CD4-positive, alpha-beta memory T cell (primary cell): Measurements from ENCODE around the gene EIF2D. TPM values are rescaled to one million over a fixed set of nuclear protein-coding genes. Genes with fewer than 3 reads are reported as not detected.
A peak's percentile ranks its signal among the peaks of the same experiment; 100 is the strongest.

ENCODE experiments used
- CTCF ChIA-PET: fragments of 350-600 bp; sonication (Branson Sonifier 250); formaldehyde crosslinking; loops from one replicate; lab custom pipeline; 2021; ENCODE audit warnings: inconsistent platforms; ENCODE audit not compliant: partially characterized antibody; lab: Charles Lee
- POLR2A ChIA-PET: fragments of 350-600 bp; sonication (Branson Sonifier 250); formaldehyde crosslinking; loops from one replicate; lab custom pipeline; 2021; ENCODE audit not compliant: partially characterized antibody; lab: Charles Lee
- DNase-seq, 5 donors: peaks; one replicate each; pipeline versions ENCODE4 v3.0.0 to v3.0.0-alpha.2; 2020 to 2022; ENCODE audit warnings: mixed read lengths in 1 of 5
- H3K27ac ChIP-seq: one replicate; pipeline ENCODE4 v1.7.0; 2013; ENCODE audit warnings: low read depth, low read length
- H3K27me3 ChIP-seq: 2 replicates; pipeline ENCODE4 v1.7.0; 2013; ENCODE audit warnings: mild to moderate bottlenecking, low read length, moderate library complexity; ENCODE audit not compliant: insufficient read depth
- H3K36me3 ChIP-seq: 2 replicates; pipeline ENCODE4 v1.7.0; 2013; ENCODE audit warnings: mild to moderate bottlenecking, low read length, moderate library complexity; ENCODE audit not compliant: insufficient read depth
- H3K4me1 ChIP-seq: 2 replicates; pipeline ENCODE4 v1.7.0; 2013; ENCODE audit warnings: mild to moderate bottlenecking, low read length, moderate library complexity; ENCODE audit not compliant: insufficient read depth
- H3K4me3 ChIP-seq, 2 donors: one replicate each; pipeline ENCODE4 v1.7.0; 2013; ENCODE audit warnings: low read length in 2 of 2, mild to moderate bottlenecking in 1 of 2
- H3K9me3 ChIP-seq, 2 donors: one replicate each; pipeline ENCODE4 v1.7.0; 2013; ENCODE audit warnings: low read length in 2 of 2, control low read depth in 1 of 2; ENCODE audit not compliant: control insufficient read depth in 1 of 2
- H3K27ac Mint-ChIP-seq, 7 donors: one replicate each; pipeline ENCODE4 v1.8.0; 2020 to 2021; ENCODE audit warnings: mixed read lengths in 7 of 7, mild to moderate bottlenecking in 6 of 7, inconsistent platforms in 3 of 7, moderate library complexity in 3 of 7
- H3K27me3 Mint-ChIP-seq, 2 donors: one replicate each; pipeline ENCODE4 v1.8.0; 2020 to 2021; ENCODE audit warnings: mixed read lengths in 2 of 2
- H3K36me3 Mint-ChIP-seq, 2 donors: one replicate each; pipeline ENCODE4 v1.8.0; 2020 to 2021; ENCODE audit warnings: mixed read lengths in 2 of 2, inconsistent platforms in 1 of 2, mild to moderate bottlenecking in 1 of 2
- H3K4me1 Mint-ChIP-seq, 4 donors: one replicate each; pipeline ENCODE4 v1.8.0; 2020 to 2021; ENCODE audit warnings: mixed read lengths in 4 of 4, mild to moderate bottlenecking in 1 of 4
- H3K4me3 Mint-ChIP-seq, 8 donors: one replicate each; pipeline ENCODE4 v1.8.0; 2020 to 2021; ENCODE audit warnings: mixed read lengths in 8 of 8, mild to moderate bottlenecking in 7 of 8, moderate library complexity in 6 of 8, inconsistent platforms in 3 of 8
- H3K9me3 Mint-ChIP-seq, 8 donors: one replicate each; pipeline ENCODE4 v1.8.0; 2020 to 2021; ENCODE audit warnings: mixed read lengths in 8 of 8, mild to moderate bottlenecking in 5 of 8, inconsistent platforms in 3 of 8, moderate library complexity in 1 of 8
- intact Hi-C: fragments of 100-400 bp; cut with micrococcal nuclease; formaldehyde crosslinking; loops from one replicate; pipeline ENCODE4 v1.15.1; 2023
- polyA plus RNA-seq, 2 donors: library from polyadenylated mRNA; unstranded; fragments of 300-500 nt; fragmentation: Illumina TruSeq; gene quantifications; one replicate each; pipeline ENCODE4 v1.2.3, GENCODE V29; 2021
- total RNA-seq, 2 experiments: library from RNA; stranded (reverse); gene quantifications; one replicate each; pipeline ENCODE4 v1.2.3, GENCODE V29; 2021

EIF2D gene
- total and polyA plus RNA-seq, 4 experiments from 2014 or later = 33.5 to 54.5 (median 46.2) TPM

GRCh38 chr1:206568779-206569352, 43.4 kb downstream of the EIF2D start:
- Histone ChIP-seq H3K36me3 (peaks cover 81% of the 10 kb centered on the region), H3K27me3 (no peaks in the 10 kb centered on the region), H3K9me3 (no peaks in the 10 kb centered on the region), H3K27ac (peak overlapping the region; percentile 53), H3K4me1 (peaks cover 100% of the 10 kb centered on the region), H3K4me3 (peak overlapping the region; percentile 21 to 23)
- Mint-ChIP-seq H3K36me3 (peaks cover 49 to 97% of the 10 kb centered on the region in 2 donors), H3K4me3 (peak overlapping the region; percentile 71 to 92 (median 82)), H3K27me3 (no peaks in the 10 kb centered on the region), H3K9me3 (no peaks in the 10 kb centered on the region), H3K4me1 (peaks cover 82 to 100% (median 97%) of the 10 kb centered on the region in 4 donors), H3K27ac (peak overlapping the region; percentile 65 to 93 (median 88))
- intact Hi-C loops = loop anchor here (2.0 kb wide), 1 partner anchor 14 kb away; no protein-coding TSS in a partner anchor
- CTCF ChIA-PET = interaction anchor here (1.4 to 8.8 kb wide), 4 partner anchors 11 to 89 kb away, joined by 4 to 132 read pairs (median 64); no protein-coding TSS in a partner anchor
- POLR2A ChIA-PET = interaction anchor here (9.2 to 21.6 kb wide), 2 partner anchors 11 to 13 kb away, joined by 185 to 786 read pairs; no protein-coding TSS in a partner anchor
- peak in 3 of 5 donors; percentile 29 to 73 (median 29) for DNase-seq

- Histone ChIP-seq H3K4me1 (peaks cover 100% of the 10 kb centered on the region), H3K9me3 (no peaks in the 10 kb centered on the region), H3K27ac (peak overlapping the region; percentile 53), H3K4me3 (peak overlapping the region; percentile 21 to 23), H3K36me3 (peaks cover 86% of the 10 kb centered on the region), H3K27me3 (no peaks in the 10 kb centered on the region)
- ChIA-PET CTCF (interaction anchor here (1.0 to 8.8 kb wide), 5 partner anchors 11 to 89 kb away, joined by 3 to 132 read pairs (median 26); partner anchors contain the start of gene EIF2D), POLR2A (interaction anchor here (0.9 to 21.6 kb wide), 5 partner anchors 12 to 97 kb away, joined by 3 to 786 read pairs (median 11); partner anchors contain the start of gene RASSF5)
- Mint-ChIP-seq H3K27ac (peak overlapping the region; percentile 65 to 94 (median 91)), H3K9me3 (peaks cover 0 to 1% (median 0%) of the 10 kb centered on the region in 8 donors), H3K4me3 (peak overlapping the region; percentile 75 to 92 (median 84)), H3K4me1 (peaks cover 82 to 100% (median 97%) of the 10 kb centered on the region in 4 donors), H3K27me3 (no peaks in the 10 kb centered on the region), H3K36me3 (peaks cover 47 to 97% of the 10 kb centered on the region in 2 donors)
- intact Hi-C loops = loop anchor here (2.0 kb wide), 1 partner anchor 15 kb away; no protein-coding TSS in a partner anchor
- DNase-seq = peak in 1 of 5 donors; percentile 60
Observed at GRCh38 chr1:206568256-206568655, 44.0 kb downstream of the EIF2D start.

GRCh38 chr1:206566999-206567398, 45.3 kb downstream of the EIF2D start:
- H3K36me3 Mint-ChIP-seq = peaks cover 43 to 97% of the 10 kb centered on the region in 2 donors
- H3K4me3 ChIP-seq = peak overlapping the region in 1 of 2 donors; percentile 28
- POLR2A ChIA-PET = interaction anchor here (1.3 to 21.6 kb wide), 4 partner anchors 11 to 60 kb away, joined by 3 to 786 read pairs (median 98); partner anchors contain the start of gene RASSF5

DNA sequence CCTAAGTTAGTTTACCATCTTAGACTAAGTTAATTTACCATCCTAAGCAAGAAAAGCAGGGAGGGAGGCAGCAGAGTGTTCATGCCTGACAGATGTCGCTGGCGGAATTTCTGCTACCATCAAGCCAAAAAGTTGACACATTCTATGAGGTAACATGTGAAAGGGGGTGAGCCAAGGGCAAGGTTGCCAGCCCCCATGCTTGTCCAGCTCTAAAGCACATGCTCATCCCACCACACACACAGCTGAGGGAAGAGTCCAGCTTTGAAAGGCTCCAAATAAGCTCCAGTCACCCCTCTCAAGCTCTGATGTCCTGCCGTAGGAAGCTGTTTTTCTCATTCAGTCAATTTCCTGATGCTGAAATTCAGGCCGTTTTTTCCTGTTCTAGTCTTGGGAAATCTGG, 46.3 kb downstream of the EIF2D start:
- Mint-ChIP-seq H3K27me3 (no peaks in the 10 kb centered on the region), H3K4me1 (peaks cover 77 to 100% (median 94%) of the 10 kb centered on the region in 4 donors), H3K9me3 (peaks cover 0 to 2% (median 0%) of the 10 kb centered on the region in 8 donors), H3K27ac (peak overlapping the region; percentile 88 to 94 (median 91)), H3K4me3 (peak overlapping the region in 7 of 8 donors; percentile 77 to 92 (median 86)), H3K36me3 (peaks cover 38 to 95% of the 10 kb centered on the region in 2 donors)
- DNase-seq = no peak
- Histone ChIP-seq H3K36me3 (peaks cover 78% of the 10 kb centered on the region), H3K9me3 (no peaks in the 10 kb centered on the region), H3K27me3 (no peaks in the 10 kb centered on the region), H3K4me1 (peaks cover 100% of the 10 kb centered on the region), H3K27ac (peak overlapping the region; percentile 53), H3K4me3 (peak overlapping the region; percentile 6 to 15)
- ChIA-PET CTCF (interaction anchor here (1.4 to 8.8 kb wide), 5 partner anchors 13 to 96 kb away, joined by 4 to 132 read pairs (median 18); partner anchors contain the start of genes EIF2D and IKBKE), POLR2A (interaction anchor here (1.0 to 21.6 kb wide), 4 partner anchors 10 to 817 kb away, joined by 3 to 786 read pairs (median 98); no protein-coding TSS in a partner anchor)
- intact Hi-C loops = no loop called here

More at GRCh38 chr1:206566999-206567398, 45.3 kb downstream of the EIF2D start:
- Histone ChIP-seq H3K9me3 (no peaks in the 10 kb centered on the region), H3K27ac (peak overlapping the region; percentile 53), H3K36me3 (peaks cover 81% of the 10 kb centered on the region), H3K27me3 (no peaks in the 10 kb centered on the region), H3K4me1 (peaks cover 100% of the 10 kb centered on the region)
- Mint-ChIP-seq H3K27ac (peak overlapping the region; percentile 88 to 94 (median 91)), H3K4me1 (peaks cover 82 to 100% (median 97%) of the 10 kb centered on the region in 4 donors), H3K4me3 (peak overlapping the region in 7 of 8 donors; percentile 77 to 92 (median 86)), H3K9me3 (peaks cover 0 to 2% (median 0%) of the 10 kb centered on the region in 8 donors), H3K27me3 (no peaks in the 10 kb centered on the region)
- peak in 1 of 5 donors; percentile 29 for DNase-seq
- CTCF ChIA-PET = interaction anchor here (0.9 to 8.8 kb wide), 6 partner anchors 13 to 97 kb away, joined by 3 to 132 read pairs (median 11); partner anchors contain the start of genes EIF2D and IKBKE
- intact Hi-C loops = no loop called here

- intact Hi-C loops = loop anchor here (1.0 kb wide), 2 partner anchors 11 to 12 kb away; no protein-coding TSS in a partner anchor
- peak overlapping the region; percentile 73 to 92 (median 84) for H3K4me3 Mint-ChIP-seq
- H3K4me3 ChIP-seq = peak overlapping the region; percentile 24 to 46
- H3K36me3 Mint-ChIP-seq = peaks cover 49 to 89% of the 10 kb centered on the region in 2 donors
- no peaks in the 10 kb centered on the region for H3K9me3 ChIP-seq
- no peaks in the 10 kb centered on the region for H3K27me3 Mint-ChIP-seq
- peaks cover 0 to 2% (median 0%) of the 10 kb centered on the region in 8 donors for H3K9me3 Mint-ChIP-seq
- H3K4me1 Mint-ChIP-seq = peaks cover 73 to 99% (median 86%) of the 10 kb centered on the region in 4 donors
- CTCF ChIA-PET = interaction anchor here (0.9 to 14.9 kb wide), 6 partner anchors 10 to 73 kb away, joined by 3 to 207 read pairs (median 53); partner anchors contain the start of gene EIF2D
- H3K27me3 ChIP-seq = no peaks in the 10 kb centered on the region
- peak overlapping the region; percentile 53 for H3K27ac ChIP-seq
- H3K4me1 ChIP-seq = peaks cover 95% of the 10 kb centered on the region
- peaks cover 75% of the 10 kb centered on the region for H3K36me3 ChIP-seq
- POLR2A ChIA-PET = interaction anchor here (0.9 to 21.6 kb wide), 9 partner anchors 7 to 362 kb away, joined by 3 to 786 read pairs (median 4); partner anchors contain the start of genes FCMR and RASSF5
- DNase-seq = no peak
- H3K27ac Mint-ChIP-seq = peak overlapping the region; percentile 88 to 94 (median 94)
Observed at GRCh38 chr1:206563367-206564207, 48.7 kb downstream of the EIF2D start.
